Measurements from ENCODE around the gene PIGV. TPM values are rescaled to one million over a fixed set of nuclear protein-coding genes. Genes with fewer than 3 reads are reported as not detected.

Gene PIGV
- total RNA-seq, 1 donor from 2014 or later: 7.9 TPM

- H3K27ac Mint-ChIP-seq (ENCODE audit: unreplicated experiment): peak overlapping the region; percentile 80
- no peak for DNase-seq (ENCODE audit: low read depth)
These were observed 39.9 kb downstream of the PIGV start for GRCh38 chr1:26827663-26828062.

GRCh38 chr1:26828411-26828991 is 40.8 kb downstream of the PIGV start:
- Histone ChIP-seq H4K20me1 (ENCODE audit: insufficient read depth, low read length) (peaks cover 54% of the 10 kb centered on the region), H3K4me3 (ENCODE audit: insufficient read depth, low read depth, low read length) (no peak overlapping the region), H3K27me3 (ENCODE audit: insufficient read depth, low read length) (no peaks in the 10 kb centered on the region), H2AFZ (ENCODE audit: low read depth, low read length) (no peak overlapping the region), H3K4me1 (ENCODE audit: insufficient read depth, low read length) (peaks cover 6% of the 10 kb centered on the region), H3K9me3 (ENCODE audit: insufficient read depth, low read depth, low read length) (no peaks in the 10 kb centered on the region), H3K4me2 (ENCODE audit: low read length) (peak overlapping the region; percentile 51), H3K27ac (ENCODE audit: low read depth, low read length) (no peak overlapping the region), H3K36me3 (ENCODE audit: insufficient read depth, low read length) (peaks cover 11% of the 10 kb centered on the region), H3K9ac (ENCODE audit: low read length) (no peak overlapping the region), H3K79me2 (ENCODE audit: insufficient read depth, low read length) (peaks cover 48% of the 10 kb centered on the region)
- DNase-seq (ENCODE audit: low read depth) (no peak), FAIRE-seq (no peak)
- no peaks in the 10 kb centered on the region for H3K27me3 Mint-ChIP-seq (ENCODE audit: low read depth, unreplicated experiment)
- H3K4me3 Mint-ChIP-seq (ENCODE audit: unreplicated experiment): peak overlapping the region; percentile 91
- H3K36me3 Mint-ChIP-seq (ENCODE audit: low read depth, unreplicated experiment): peaks cover 10% of the 10 kb centered on the region
- no peak overlapping the region for H3K27ac Mint-ChIP-seq (ENCODE audit: unreplicated experiment)
- no peaks in the 10 kb centered on the region for H3K9me3 Mint-ChIP-seq (ENCODE audit: unreplicated experiment)
- no peak for TF ChIP-seq EZH2 (IDR thresholded peaks at IDR 0.05; ENCODE audit: insufficient read depth, low read length)
- TF ChIP-seq CTCF (IDR thresholded peaks at IDR 0.05; ENCODE audit: insufficient read depth, low read depth, low read length): no peak
- H3K4me1 Mint-ChIP-seq (ENCODE audit: low read depth, unreplicated experiment): peaks cover 24% of the 10 kb centered on the region

More at GRCh38 chr1:26827663-26828062, 39.9 kb downstream of the PIGV start:
- Histone ChIP-seq H3K36me3 (ENCODE audit: insufficient read depth, low read length) (peaks cover 5% of the 10 kb centered on the region), H3K4me1 (ENCODE audit: insufficient read depth, low read length) (peaks cover 6% of the 10 kb centered on the region), H3K9ac (ENCODE audit: low read length) (peak overlapping the region; percentile 84), H3K9me3 (ENCODE audit: insufficient read depth, low read depth, low read length) (no peaks in the 10 kb centered on the region), H2AFZ (ENCODE audit: low read depth, low read length) (no peak overlapping the region), H4K20me1 (ENCODE audit: insufficient read depth, low read length) (peaks cover 54% of the 10 kb centered on the region), H3K4me3 (ENCODE audit: insufficient read depth, low read depth, low read length) (peak overlapping the region; percentile 64), H3K79me2 (ENCODE audit: insufficient read depth, low read length) (peaks cover 48% of the 10 kb centered on the region), H3K27me3 (ENCODE audit: insufficient read depth, low read length) (no peaks in the 10 kb centered on the region), H3K4me2 (ENCODE audit: low read length) (peak overlapping the region; percentile 100), H3K27ac (ENCODE audit: low read depth, low read length) (no peak overlapping the region)
- Mint-ChIP-seq H3K27me3 (ENCODE audit: low read depth, unreplicated experiment) (no peaks in the 10 kb centered on the region), H3K4me1 (ENCODE audit: low read depth, unreplicated experiment) (peaks cover 24% of the 10 kb centered on the region), H3K4me3 (ENCODE audit: unreplicated experiment) (peak overlapping the region; percentile 91), H3K36me3 (ENCODE audit: low read depth, unreplicated experiment) (peaks cover 8% of the 10 kb centered on the region), H3K9me3 (ENCODE audit: unreplicated experiment) (peaks cover 4% of the 10 kb centered on the region)
- TF ChIP-seq CTCF (IDR thresholded peaks at IDR 0.05; ENCODE audit: insufficient read depth, low read depth, low read length) (no peak), EZH2 (IDR thresholded peaks at IDR 0.05; ENCODE audit: insufficient read depth, low read length) (no peak)
- no peak for FAIRE-seq

GRCh38 chr1:26829184-26829911 is 41.6 kb downstream of the PIGV start:
- no peak overlapping the region for H3K27ac ChIP-seq (ENCODE audit: low read depth, low read length)
- FAIRE-seq (no peak), DNase-seq (ENCODE audit: low read depth) (no peak)
- no peaks in the 10 kb centered on the region for H3K27me3 ChIP-seq (ENCODE audit: insufficient read depth, low read length)
- no peak overlapping the region for H3K4me3 ChIP-seq (ENCODE audit: insufficient read depth, low read depth, low read length)
- no peaks in the 10 kb centered on the region for H3K27me3 Mint-ChIP-seq (ENCODE audit: low read depth, unreplicated experiment)
- H3K9me3 ChIP-seq (ENCODE audit: insufficient read depth, low read depth, low read length): no peaks in the 10 kb centered on the region
- peaks cover 24% of the 10 kb centered on the region for H3K4me1 Mint-ChIP-seq (ENCODE audit: low read depth, unreplicated experiment)
- H3K9me3 Mint-ChIP-seq (ENCODE audit: unreplicated experiment): no peaks in the 10 kb centered on the region
- H3K36me3 Mint-ChIP-seq (ENCODE audit: low read depth, unreplicated experiment): peaks cover 17% of the 10 kb centered on the region
- peaks cover 13% of the 10 kb centered on the region for H3K36me3 ChIP-seq (ENCODE audit: insufficient read depth, low read length)
- no peak overlapping the region for H2AFZ ChIP-seq (ENCODE audit: low read depth, low read length)
- H4K20me1 ChIP-seq (ENCODE audit: insufficient read depth, low read length): peaks cover 54% of the 10 kb centered on the region
- H3K27ac Mint-ChIP-seq (ENCODE audit: unreplicated experiment): peak overlapping the region; percentile 13
- no peak overlapping the region for H3K4me2 ChIP-seq (ENCODE audit: low read length)
- H3K9ac ChIP-seq (ENCODE audit: low read length): no peak overlapping the region
- peaks cover 6% of the 10 kb centered on the region for H3K4me1 ChIP-seq (ENCODE audit: insufficient read depth, low read length)
- peaks cover 48% of the 10 kb centered on the region for H3K79me2 ChIP-seq (ENCODE audit: insufficient read depth, low read length)
- TF ChIP-seq EZH2 (IDR thresholded peaks at IDR 0.05; ENCODE audit: insufficient read depth, low read length): no peak
- TF ChIP-seq CTCF (IDR thresholded peaks at IDR 0.05; ENCODE audit: insufficient read depth, low read depth, low read length): no peak
- no peak overlapping the region for H3K4me3 Mint-ChIP-seq (ENCODE audit: unreplicated experiment)

Measured in astrocyte (in vitro differentiated cells and primary cell).